AML-193 (cell line): ENCODE results near the gene FGD5.
A peak's percentile ranks its signal among the peaks of the same experiment; 100 is the strongest.
"Not testable (repeated sequence)": the region's sequence is repeated elsewhere in the genome, so short reads cannot be mapped to it uniquely, and the experiment has no call there.

ENCODE experiments used
- DNase-seq, 2 experiments: peaks; one replicate each; lab custom pipeline; 2025; lab: John Stamatoyannopoulos, UW

Gene FGD5

DNA sequence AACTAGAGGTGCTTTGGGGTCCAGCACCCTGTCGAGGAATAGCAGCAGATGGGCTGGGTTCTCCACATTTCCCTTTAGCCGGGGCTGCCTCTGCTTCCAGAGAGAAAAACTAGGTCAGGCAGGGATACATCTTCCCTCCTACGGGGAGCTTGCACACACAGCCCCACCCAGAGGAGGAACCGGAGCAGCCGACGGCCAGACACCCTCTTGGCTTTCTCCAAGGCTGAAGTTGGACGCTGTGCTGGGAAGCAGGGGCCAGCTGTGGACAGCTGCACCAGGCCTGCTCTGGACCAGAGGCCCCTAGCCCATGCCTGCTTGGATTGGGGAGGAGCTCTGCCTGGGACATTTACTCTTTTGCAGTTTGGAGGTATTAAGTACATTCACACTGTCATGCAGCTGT is 84.0 kb downstream of the FGD5 start:
- DNase-seq: no peak

DNA sequence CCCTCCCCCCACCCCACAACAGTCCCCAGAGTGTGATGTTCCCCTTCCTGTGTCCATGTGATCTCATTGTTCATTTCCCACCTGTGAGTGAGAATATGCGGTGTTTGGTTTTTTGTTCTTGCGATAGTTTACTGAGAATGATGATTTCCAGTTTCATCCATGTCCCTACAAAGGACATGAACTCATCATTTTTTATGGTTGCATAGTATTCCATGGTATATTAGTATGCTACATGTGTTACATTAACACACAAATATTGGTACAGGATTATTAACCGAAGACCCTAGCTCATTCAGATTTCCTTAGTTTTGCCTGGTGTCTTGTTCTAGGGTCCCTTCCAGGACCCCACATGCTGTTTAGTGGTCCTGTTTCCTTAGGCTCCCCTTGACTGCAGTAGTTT is 84.7 kb downstream of the FGD5 start:
- DNase-seq: not testable (repeated sequence)

DNA sequence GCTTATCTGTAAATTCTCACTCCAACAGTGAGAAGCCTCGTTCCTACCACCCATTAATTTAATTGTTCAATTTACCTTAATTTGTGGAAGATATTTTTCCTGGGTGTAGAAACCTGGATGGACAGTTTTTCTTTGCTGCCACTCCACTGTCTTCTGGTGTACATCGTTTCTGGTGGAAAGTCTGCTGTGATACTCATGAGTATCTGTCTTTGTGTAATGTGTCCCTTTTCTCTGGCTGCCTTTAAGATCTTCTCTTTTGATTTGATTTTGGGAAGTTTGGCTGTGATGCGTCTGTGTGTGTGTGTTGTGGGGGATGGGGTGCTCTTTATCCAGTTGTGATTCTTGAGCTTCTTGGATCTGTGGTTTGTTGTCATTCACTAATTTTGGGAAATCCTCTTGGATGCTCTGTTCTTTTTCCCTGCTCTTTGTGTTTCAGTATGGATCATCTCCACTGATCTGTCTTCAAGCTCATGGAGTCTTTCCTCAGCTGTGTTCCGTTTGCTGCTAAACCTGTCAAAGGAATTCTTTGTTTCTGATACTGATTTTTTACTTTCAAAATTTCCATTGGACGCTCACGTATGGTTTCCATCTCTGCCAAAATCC is 86.4 kb downstream of the FGD5 start:
- no peak for DNase-seq

DNA sequence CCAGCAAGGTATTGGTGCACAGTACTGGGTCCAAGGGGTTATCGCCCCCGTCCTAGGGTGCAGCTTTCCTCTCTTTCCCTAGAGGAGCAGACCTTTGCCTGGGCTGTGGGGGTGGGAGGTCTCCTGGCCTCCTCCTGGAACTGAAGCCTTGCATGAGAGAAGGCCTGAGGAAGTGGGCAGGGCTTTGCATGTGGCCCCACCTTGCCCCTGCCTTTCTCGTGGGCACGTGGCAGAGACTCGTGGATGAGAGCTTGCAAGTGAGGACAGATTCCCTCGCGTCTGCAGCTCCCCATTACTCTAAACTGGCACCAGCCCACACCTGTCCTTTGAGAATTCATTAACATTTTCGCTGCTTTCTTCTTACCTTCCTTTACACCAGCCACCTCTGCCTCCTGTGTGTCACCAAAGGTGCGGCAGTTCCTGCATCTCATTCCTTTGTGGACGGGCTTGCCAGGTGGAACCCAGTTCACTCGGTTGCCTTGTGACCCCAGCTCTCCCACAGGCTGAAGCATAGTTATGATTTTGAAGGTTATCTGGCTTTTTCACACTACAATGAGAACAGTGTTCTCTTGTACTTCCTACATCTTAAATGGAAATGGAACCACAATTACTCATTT is 87.7 kb downstream of the FGD5 start:
- DNase-seq: no peak

DNA sequence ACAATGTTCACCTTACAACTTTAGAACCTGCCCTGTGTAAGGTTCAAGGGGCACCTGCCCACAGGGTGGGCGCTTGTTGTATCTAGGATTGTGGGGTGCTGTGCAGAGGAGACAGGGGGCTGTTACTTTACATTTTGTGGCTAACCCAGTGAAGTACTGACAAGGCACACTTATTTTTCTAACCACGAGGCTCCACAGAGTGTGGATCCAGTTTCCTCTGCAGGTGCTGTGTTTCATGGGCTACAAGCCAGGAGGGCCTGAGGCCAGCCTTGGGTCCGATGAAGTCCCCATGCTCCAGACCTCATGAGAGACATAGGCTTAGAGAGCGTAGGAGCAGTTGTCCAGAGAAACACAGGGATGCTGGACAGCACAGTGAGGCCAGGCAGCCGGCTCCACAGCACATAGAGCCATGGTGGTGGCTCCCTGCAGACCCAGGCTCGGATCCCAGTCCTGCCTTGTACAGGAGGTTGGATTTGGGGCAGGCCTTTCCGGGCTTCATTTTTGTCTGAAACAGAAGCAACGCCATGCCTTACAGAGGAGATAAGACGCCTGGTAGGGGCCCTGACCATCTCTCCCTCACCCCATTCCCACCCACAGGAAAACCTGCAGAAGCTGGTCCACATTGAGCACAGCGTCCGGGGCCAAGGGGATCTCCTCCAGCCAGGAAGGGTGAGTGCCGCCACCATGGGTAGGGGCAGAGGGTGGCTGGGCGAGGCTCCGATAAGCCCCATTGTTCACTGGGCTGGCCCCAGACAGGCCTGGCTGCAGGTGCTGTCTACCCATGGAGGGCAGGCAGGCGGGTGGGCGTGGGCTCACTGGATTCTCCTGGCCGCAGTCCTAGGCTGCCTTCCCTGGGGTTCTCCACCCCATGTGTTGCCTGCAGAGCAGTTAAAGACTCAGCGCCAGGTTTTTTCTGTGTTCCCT is 88.5 kb downstream of the FGD5 start:
- DNase-seq: no peak

DNA sequence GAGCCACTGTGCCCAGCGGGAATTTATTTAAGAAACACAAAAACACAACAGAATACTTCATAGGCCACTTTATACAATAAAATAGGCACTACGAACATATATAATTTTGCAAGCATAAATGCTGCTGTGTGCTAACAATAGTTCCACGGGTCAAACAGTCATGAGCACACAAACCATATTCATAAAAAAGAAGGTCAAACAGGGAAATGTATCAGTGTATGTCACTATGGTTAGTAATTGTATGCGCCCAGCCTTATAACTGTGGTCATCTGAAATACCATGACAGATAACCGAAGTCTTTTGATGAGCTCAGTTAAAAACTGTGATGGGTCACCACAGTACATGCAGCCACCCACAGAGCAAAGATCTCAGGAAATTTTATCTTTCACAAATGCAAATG is 90.5 kb downstream of the FGD5 start:
- no peak for DNase-seq

DNA sequence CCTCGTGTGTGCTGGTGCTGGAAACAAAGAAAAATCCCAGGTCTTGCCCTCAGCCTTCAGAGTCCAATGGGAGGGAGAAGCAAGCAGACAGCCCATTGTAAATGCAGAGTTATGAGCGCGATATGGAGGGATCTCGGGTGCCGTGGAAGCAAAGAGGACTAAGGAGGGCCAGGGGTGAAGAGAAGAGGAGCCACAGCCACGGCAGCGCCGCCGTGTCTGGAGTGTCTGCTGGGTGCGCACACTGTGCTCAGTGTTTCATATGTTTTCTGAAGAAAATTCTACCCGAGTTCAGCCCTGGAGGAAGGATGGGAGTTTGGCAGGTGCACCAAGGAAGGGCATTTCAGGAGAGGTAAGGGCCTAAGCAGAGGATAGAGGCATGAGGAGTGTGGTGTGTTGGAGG is 92.9 kb downstream of the FGD5 start:
- no peak for DNase-seq

DNA sequence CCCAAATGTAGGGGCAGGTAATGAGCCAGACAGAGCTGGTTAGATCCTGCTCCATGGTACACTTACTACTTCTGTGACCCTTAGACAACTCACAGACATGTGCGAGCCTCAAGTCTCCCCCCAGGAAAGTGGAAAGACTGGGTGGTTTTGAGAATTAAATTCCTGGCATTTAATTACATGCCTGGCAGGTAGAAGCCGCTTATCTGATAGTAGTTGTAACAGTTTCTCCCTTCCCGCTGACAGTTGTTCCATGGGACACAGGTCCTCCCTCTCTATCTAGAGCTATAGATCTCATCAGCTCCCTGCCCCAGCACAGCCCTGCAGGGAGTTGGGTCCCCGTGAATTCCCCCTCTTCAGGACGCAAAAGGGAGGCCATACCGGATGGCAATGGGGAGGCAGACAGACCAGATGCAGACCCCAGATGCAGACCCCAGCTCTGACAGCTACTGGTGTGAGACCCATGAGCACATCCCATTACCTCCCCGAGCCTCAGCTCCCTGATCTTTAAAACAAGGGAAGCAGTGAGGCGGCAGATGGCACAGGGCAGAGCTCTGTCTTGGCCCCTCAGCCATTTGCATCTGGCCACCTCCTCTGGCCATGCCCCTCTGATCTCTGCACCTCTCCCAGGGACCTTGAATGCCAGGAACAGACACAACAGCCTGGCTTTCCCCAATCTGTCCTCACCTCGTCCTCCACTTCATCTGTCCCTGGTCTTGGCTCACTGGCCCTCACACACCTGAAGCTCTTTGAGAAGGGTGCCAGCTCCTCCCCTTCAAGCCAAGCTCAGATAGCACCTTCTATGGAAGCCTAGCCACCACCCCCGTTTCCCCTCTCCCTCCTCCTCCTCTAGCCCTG is 94.5 kb downstream of the FGD5 start:
- no peak for DNase-seq

DNA sequence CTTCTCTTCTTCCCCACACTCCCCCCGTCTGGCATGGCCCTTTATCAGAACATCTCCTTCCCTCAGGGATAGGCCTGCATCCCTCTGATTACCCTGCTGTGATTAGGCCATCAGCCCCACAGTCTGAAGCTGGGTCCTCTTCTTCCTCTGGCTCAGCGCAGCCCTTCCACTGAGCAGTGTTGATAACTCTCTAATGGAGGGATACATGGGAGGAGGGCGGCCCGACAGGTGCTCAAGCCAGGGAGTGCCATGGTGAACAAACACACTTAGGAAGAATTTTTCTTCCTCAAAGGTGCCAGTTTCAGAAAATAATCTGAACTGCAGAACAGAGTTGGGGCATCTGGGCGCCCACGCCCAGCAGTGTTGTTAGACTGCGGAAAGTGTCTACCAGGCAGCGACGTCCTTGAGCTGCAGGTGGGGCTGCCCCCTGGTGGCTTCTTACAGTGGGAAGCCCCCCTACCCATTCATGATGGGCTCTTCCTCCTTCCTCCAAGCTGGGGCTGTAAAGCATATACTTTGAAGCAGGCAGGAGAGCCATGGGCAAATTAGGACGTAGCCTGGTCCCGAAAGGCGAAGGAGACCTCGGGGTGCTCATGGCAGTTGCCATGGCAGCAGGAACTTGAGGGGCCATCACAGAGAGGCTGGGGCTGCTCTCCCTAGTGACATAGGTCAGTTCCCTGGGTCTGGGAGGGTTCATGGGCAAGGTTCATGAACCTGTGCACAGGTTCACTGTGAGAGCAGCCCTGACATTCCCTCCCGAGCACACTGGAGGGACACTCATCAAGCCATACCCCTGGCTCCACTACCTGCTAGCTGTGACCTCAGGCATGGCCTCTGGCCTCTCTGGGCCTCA is 95.4 kb downstream of the FGD5 start:
- DNase-seq: no peak

DNA sequence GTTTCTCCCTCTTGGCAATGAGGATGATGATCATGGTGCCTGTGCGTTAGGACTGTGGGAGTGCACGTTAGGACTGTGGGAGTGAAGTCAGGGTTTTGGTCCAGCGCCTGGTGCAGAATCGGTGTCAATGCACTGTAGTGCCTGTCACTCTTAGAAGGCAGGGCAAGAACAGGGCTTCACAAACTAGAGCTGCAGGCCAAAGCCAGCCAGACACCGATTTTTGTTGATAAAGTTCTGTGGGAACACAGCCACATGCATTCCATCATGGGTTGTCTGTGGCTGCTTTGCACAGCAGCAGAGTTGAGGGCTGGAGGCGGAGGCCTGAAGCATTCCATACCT is 96.0 kb downstream of the FGD5 start:
- DNase-seq: no peak

DNA sequence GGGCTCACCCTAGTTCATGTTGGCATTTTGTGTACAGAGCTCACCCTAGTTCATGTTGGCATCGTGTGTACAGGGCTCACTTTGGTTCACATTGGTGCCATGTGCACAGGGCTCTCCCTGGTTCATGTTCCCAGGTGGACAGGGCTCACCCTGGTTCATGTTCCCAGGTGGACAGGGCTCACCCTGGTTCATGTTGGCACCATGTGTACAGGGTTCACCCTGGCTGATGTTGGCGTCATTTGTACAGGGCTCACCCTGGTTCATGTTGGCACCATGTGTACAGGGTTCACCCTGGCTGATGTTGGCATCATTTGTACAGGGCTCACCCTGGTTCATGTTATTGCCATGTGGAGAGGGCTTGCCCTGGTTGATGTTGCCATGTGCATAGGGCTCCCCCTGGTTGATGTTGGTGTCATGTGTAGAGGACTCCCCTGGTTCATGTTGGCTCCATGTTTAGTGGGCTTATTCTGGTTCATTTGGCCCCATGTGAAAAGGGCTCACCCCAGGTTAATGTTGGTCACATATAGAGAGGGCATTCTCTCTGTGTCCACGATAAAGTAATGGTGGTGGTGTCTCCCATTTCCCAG is 97.0 kb downstream of the FGD5 start:
- DNase-seq: no peak

DNA sequence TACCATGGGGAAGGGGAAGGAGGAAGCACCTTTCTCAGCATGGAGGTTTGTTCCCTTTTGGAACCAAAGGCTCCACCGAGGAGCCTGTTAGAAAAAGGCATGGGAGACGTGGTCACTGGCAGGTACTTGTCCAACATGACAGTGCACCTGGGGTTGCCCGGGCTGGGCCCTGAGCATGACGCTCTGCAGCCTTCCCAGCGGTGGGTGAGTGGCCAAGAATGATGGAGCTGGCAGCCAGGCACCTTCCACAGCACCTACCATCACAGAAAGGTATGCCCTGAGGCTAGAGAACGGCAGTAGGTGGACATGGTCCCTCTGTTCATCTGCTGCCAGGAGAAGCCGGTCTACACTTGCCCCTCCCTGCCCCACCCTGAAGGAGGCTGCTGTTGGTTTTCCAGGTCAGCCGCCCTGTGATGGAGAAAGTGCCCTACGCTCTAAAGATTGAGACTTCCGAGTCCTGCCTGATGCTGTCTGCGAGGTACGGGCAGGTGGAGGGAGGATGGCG is 99.6 kb downstream of the FGD5 start:
- DNase-seq: no peak

DNA sequence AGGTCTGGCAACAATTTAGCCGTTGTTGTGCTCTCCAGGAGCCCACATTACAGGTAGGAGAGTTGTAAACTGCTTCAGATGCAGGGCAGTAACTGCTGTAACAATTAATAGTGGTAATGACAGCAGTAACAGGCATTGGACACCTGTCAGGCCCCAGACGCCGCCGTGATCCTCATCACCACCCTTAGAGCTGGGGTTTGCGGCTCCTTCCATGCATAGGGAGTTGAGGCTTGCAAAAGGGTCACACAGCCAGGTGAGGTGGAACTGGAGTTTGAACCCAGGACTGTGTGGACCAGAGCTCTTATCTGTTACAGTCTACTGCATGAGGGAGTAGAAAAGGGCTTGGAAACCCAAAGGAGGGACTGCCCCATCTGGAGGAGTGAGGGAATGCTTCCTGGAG is 101.8 kb downstream of the FGD5 start:
- no peak for DNase-seq

DNA sequence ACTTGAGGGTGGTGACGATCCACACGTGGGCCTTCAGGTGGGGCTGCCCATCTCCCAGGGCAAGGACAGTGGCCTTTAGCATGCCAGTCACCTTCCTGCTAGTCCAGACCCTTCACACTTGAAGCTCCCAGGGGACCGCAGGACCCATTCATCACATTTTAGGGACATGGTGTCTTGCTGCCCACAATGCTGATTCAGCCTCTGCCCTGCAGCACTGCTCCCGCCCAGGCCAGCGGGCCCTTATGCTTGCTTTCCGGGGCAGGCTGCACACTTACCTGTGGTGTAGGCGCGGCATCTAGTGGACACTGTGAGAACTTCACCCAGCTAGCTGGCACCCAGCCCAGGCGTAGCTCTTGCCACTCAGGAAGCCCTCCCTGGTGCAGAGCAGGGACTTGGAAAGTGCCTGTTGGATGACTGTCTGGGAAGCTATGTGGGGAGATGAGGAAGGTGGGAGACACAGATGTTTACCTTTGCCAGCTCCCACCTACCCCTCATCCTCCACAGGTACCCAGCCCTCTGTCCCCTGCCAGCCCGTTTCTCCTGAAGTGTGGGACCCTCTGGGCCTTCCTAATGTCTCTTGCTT is 102.4 kb downstream of the FGD5 start:
- DNase-seq: peak; percentile 79 to 80

DNA sequence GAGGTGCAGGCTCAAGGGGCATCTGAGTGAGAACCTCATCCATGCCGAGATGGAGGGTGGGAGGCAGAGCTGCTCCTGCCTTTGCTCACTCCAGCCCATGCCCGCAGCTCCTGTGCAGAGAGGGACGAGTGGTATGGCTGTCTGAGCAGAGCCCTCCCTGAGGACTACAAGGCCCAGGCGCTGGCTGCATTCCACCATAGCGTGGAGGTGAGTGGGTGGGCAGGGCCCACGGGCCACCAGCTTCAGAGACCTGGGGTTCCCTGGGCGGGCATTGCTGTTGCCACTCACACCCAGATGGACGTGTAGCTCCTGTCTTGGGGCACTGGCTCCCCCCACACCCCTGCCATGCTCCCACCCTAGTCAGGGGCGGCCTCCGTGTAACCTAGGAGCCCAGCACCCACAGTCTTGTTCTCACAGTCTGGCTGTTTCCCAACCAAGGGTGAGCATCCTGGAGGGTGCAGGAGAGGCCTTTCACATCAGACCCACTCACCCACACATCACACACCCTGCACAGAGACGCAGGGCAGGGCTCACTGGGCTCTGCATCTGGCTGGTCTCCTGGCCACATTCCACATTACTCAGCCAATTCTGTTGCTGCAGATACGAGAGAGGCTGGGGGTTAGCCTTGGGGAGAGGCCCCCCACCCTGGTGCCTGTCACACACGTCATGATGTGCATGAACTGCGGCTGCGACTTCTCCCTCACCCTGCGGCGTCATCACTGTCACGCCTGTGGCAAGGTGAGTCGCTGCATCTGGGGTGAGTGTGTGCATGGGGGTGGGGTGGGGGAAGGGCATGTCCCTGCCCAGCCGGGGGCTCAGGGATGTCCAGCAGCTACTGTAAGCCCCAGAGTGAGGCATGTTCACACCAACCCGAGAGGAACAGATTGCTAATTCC is 103.3 kb downstream of the FGD5 start:
- DNase-seq: no peak

DNA sequence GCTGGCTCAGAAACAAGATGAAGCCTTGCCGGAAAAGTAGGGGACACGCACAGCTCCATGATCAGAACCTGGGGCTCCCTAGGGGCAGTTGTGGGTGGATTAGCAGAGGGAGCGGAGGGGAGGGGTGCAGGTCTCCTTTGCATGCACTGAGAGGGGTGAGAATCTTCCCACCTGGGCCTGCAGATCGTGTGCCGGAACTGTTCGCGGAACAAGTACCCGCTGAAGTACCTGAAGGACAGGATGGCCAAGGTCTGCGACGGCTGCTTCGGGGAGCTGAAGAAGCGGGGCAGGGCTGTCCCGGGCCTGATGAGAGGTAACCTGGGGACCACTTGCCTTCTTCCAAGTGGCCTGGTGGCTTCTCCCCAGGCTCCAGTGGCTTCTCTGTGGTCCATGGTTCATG is 104.1 kb downstream of the FGD5 start:
- no peak for DNase-seq

DNA sequence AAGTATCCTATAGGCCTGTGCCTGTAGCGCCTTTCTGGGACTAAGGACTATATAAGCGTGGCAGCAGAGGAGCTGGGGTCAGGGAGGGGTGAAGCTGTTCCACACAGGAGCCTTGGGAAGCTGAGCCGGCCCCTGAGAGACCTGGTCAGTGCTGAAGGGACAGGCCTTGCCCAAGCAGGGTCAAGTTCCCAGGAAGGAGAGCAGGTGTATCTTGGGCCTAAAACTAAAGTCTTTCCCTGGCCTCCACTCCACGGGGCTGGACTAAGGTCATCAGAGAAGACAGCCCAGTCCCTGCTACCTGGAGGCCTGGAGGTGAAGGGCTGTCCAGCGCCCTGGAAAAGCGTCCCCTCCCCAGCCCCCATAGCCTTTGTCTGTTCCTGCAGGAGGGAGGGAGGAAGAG is 104.7 kb downstream of the FGD5 start:
- no peak for DNase-seq

DNA sequence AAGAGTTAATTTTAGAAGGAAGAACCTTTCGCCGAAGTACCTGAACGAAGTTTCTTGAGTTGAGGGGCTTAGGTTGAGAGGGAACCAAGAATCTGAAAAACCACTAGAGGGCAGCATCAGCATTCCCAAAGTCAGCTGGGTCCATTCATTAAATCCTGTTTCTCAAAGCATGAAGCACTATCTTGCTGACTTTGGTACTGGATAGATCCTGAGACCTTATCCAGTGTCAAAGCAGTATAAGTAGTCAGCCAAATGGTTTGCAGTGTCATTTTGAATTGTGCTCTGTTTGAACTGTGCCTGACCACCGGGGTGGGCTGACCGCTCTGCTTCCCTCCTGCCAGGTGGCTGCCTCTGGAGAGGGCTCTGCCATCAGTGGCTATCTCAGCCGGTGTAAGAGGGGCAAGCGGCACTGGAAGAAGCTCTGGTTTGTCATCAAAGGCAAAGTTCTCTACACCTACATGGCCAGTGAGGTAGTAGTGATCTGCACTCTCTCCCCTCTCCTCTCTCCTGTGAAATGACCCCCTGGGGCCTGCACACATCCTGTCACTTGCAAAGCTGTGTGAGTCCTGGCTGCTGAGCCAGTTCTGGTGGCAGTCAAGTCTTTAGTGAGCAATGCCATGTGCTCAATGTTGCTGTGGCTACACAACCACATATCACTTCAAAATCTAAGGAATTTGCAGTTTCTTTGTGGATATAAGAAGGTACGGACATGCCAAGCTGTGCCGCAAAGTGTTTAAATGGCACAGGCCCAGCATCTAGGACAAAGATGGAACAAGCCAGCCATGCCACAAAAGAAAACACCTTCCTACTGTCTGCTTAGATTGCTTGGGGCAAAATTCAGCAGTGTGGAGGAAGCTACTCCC is 107.2 kb downstream of the FGD5 start:
- DNase-seq: peak; percentile 61
